COLO829 (cell line): ENCODE measurements around the gene POLR3G.

Source experiments
- DNase-seq: peaks from one replicate; pipeline ENCODE4 v3.0.0; 2012; ENCODE audit warnings: low spot score

POLR3G gene, protein sequence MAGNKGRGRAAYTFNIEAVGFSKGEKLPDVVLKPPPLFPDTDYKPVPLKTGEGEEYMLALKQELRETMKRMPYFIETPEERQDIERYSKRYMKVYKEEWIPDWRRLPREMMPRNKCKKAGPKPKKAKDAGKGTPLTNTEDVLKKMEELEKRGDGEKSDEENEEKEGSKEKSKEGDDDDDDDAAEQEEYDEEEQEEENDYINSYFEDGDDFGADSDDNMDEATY

DNA sequence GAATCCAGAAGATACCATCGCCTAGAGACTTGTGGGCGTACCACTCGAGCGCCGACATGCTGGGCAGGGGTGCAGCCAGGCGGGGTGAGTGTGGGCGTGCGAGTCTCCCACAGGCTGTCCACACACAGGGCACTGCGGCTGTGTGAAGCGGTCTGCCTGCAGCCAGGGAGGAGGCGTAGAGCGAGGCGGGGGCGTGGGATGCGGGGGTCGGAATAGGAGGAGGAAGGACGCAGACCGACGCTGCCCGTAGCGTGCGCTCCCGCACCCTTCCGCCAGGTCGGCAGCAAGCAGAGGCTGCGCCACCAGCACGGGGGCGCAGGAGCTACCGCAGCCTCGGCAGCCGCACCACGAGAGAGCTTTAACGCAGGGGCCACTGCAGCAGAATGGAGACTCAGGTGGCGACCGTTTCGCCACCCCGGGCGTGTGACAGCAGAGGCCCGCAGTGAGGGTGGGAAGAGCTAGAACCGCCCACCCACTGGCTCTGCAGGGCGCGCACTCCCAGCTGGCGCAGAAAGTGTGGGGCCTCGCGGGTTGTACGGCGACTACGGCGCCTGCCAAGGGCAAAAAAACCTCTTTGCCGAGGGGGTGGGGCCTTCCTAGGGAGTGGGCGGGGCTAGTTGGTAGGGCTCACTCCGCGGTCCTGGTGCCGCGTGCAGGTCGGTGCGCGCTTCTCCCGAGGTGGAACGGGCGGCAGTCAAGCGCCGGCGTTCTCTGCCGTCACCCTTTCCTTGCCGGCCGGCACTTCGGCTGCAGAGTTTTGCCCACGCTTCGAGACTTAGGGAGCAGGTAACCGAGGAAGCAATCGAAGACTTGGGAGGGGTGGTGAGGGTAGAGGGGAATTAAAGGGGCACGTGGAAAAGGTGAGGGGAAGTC, at the start of gene POLR3G, which contains the start of gene MBLAC2:
TSS of gene POLR3G (plus strand) at position 630 of the 873 bp plus-strand sequence. CDS start 10,704 bp downstream, outside the sequence.
TSS of gene MBLAC2 (minus strand) at position 537 of the 873 bp plus-strand sequence. CDS start at position 58, 479 bp downstream.
- peak; percentile 76 for DNase-seq

- DNase-seq: no peak
Observed at GRCh38 chr5:90434116-90434714, 40.4 kb upstream of the POLR3G start.

DNA sequence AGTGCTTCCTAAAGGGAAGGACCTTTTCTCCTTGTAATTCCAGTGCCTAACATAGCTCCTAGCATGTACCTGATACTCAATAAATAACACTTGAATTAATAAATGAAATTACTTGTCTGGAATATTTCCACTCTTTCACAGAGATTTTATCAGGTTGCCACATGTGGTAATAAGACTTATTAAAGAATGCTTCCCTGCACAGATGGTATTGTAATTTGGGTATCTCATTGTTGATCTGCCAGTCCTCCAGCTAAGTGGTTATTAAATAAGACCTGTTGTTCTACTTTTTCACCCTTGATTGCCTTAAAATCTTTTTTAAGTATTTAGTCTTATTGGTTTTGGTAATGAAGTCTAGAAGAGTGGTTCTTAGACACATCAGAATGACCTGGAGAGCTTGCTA, 37.0 kb upstream of the POLR3G start:
- no peak for DNase-seq

- DNase-seq: no peak
Observed at GRCh38 chr5:90438100-90438499, 36.6 kb upstream of the POLR3G start.

DNA sequence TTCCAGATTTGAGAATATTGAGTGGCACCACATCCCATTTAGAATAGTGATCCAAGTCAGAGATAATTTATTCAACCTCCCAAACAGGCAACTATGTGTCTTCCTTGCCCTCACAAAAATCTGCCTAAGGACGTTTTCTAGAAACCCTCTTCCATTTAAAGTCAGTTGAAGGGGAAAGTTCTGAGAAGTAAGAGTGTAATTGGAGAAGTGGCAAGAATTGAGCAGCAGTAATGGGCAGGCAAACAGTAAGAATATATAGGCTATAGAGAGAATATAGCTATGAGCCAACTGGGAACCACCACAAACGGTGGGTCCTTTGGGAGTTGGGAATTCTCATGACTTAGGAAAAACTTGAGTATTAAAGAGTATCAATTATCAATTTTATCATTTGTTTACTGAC, 34.0 kb upstream of the POLR3G start:
- DNase-seq: no peak

- DNase-seq: no peak
Observed at GRCh38 chr5:90446961-90447360, 27.7 kb upstream of the POLR3G start.

- no peak for DNase-seq
Observed at GRCh38 chr5:90461288-90461687, 13.4 kb upstream of the POLR3G start.

DNA sequence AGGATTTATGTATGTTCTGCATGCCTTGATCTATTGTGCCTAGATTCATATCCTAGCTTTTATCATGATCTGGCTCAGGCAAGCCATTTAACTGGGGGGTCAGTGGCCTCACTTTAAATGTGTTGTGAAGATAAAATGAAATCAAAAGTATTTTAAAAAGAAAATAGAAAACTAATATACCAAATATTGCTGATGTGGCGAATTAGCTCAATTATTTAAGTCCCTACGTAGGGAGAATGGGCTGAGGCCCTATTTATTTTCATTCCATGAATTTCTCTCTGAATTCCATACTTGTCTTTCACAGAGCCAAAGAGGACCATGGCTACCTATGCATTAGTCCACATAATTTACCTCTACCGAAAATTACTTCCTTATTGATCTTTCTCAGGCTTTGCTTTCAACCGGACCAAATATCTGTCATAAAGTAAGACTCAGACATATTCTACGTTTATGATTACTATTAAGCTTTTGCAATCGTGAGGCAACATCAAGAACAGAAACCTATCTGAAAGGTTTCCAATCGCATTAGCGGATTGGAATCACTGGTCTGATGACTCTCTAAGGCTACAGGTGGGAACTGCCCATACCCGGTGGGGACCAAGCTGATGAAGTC, 1.8 kb upstream of the POLR3G start:
- DNase-seq: no peak

GRCh38 chr5:90473396-90474234, 1.0 kb upstream of the POLR3G start:
- no peak for DNase-seq

GRCh38 chr5:90475436-90475980, 844 bp downstream of the POLR3G start:
- DNase-seq: no peak

DNA sequence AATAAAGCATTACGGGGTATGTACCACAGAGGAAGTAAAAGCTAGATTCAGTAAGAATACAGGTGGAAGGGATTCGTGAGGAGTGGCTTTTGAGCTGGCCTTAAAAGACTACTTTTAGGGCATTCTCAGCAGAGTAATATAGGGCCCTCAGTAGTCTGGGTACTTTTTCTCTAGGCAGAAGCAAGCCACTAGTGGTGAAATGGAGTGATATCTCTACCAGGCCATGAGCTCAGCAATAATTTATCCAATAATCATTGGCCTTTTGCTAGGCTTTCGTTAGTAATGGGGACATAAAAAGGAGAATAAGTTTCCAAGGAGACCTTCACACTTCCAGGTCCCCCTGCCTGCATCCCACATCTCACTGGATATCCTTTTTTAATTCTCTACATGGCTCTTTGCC, 1.7 kb downstream of the POLR3G start:
- no peak for DNase-seq

DNA sequence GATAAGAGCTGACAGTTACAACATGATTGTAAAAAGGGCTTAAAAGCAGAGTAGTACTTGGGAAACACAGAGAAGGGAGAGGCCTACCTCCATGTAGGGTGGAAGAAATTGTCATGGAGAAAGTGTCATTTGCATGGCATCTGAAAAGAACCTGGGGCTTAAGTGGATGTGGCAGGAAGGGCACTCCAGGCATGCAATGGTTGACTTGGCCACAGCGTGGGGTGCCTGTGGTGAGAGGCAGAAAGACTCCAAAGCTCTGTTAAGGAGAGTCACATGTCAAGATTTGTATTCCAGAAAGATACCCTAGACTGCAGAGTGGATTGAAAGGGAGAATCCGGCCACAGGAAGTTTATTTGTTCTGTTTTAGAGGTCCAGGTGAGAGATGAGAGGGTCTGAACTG, 2.4 kb downstream of the POLR3G start:
- no peak for DNase-seq

DNA sequence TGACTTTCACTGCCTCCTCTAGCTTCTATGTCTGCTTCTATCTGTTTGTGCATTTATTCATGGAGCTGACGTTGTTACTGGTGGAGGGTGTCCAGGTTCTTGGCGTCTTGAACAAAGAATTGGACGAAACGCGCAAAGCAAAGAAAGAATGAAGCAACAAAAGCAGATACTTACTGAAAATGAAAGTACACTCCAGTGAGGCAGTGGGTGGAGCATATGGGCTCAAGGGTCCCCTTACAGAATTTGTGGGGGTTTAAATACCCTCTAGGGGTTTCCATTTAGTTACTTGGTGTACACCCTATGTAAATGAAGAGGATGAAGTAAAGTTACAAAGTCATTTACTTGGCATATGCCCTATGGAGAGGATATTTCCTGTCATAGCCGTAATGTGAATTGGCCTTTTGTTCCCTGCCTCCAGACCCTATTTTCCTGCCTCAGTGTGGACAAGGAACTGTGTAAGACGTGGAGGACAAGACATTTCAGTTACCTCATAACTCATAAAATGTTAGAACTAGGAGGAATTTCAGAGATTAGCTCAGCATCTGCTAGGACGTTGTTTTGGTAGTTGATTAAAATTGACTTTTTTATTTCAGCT, 3.1 kb downstream of the POLR3G start:
- no peak for DNase-seq

GRCh38 chr5:90479611-90480385, 5.1 kb downstream of the POLR3G start:
- no peak for DNase-seq

DNA sequence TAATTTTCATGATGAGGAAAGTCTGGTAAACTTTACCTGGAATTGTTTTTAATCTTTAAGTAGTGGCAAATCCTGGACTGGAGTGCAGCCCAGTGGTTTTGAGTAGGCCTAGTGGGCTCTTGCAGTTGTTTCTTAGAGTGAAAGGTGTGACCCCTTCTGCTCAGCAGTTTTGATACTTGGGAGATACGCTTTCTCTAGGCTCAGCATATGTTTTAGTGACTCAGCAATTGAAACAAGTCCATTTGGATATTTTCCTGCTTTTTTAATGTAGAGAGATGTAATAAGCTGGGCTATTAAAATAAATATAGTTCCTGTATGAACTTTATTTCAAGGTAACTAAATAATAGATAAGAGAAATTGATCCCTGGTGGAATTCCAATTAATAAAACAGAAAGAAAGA, 6.0 kb downstream of the POLR3G start:
- no peak for DNase-seq

GRCh38 chr5:90483206-90483605, 8.5 kb downstream of the POLR3G start:
- DNase-seq: no peak

- DNase-seq: no peak
Observed at GRCh38 chr5:90484540-90484939, 9.9 kb downstream of the POLR3G start.

GRCh38 chr5:90488791-90489190, 14.1 kb downstream of the POLR3G start:
- no peak for DNase-seq

GRCh38 chr5:90494043-90494442, 19.4 kb downstream of the POLR3G start:
- DNase-seq: no peak

DNA sequence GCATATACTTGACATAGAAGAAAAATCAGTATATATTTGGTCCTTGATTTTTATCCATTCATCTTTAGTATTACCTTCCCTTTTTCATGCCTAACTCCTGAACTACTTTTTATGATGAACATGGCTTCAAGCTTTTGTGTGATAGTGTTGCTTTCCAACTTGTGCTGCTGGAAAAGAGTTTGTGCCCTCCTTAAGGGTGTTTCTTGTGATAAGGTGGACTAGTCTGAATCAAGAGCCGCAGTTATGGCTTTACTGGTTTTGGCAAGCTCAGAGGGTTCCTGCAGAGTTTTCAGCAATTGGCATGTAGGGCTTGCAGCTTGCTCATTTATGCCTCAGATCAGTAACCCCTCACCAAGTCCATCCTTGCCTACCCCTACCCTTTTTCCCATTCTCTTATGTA, 20.5 kb downstream of the POLR3G start:
- no peak for DNase-seq
